ENCODE results near the gene ARIH2. TPM values are rescaled to one million over a fixed set of nuclear protein-coding genes. Genes with fewer than 3 reads are reported as not detected.
A peak's percentile ranks its signal among the peaks of the same experiment; 100 is the strongest.

Gene ARIH2
- total and polyA plus RNA-seq, 2 experiments from 2014 or later: 76.4 to 118 TPM

- peaks cover 38% of the 10 kb centered on the region for H4K20me1 ChIP-seq (replicated peaks; ENCODE audit: insufficient read depth)
- peaks cover 96% of the 10 kb centered on the region for H3K79me2 ChIP-seq (replicated peaks; ENCODE audit: insufficient read depth)
- peaks cover 5% of the 10 kb centered on the region for H3K36me3 ChIP-seq (ENCODE audit: insufficient read depth)
- H3K4me1 Mint-ChIP-seq: no peaks in the 10 kb centered on the region
- no peaks in the 10 kb centered on the region for H3K9me2 ChIP-seq (ENCODE audit: insufficient read depth)
- no peak overlapping the region for H3K27ac ChIP-seq (ENCODE audit: low read depth)
- no peak overlapping the region for H3K4me3 ChIP-seq
- H2AFZ ChIP-seq: no peak overlapping the region
- TF ChIP-seq CREB1 (CRISPR knock-in tag; IDR thresholded peaks at IDR 0.05; ENCODE audit: low read depth): no peak
- no peak for TF ChIP-seq POLR2AphosphoS5 (IDR thresholded peaks at IDR 0.05; ENCODE audit: low read depth)
- TF ChIP-seq, protein P1, sequence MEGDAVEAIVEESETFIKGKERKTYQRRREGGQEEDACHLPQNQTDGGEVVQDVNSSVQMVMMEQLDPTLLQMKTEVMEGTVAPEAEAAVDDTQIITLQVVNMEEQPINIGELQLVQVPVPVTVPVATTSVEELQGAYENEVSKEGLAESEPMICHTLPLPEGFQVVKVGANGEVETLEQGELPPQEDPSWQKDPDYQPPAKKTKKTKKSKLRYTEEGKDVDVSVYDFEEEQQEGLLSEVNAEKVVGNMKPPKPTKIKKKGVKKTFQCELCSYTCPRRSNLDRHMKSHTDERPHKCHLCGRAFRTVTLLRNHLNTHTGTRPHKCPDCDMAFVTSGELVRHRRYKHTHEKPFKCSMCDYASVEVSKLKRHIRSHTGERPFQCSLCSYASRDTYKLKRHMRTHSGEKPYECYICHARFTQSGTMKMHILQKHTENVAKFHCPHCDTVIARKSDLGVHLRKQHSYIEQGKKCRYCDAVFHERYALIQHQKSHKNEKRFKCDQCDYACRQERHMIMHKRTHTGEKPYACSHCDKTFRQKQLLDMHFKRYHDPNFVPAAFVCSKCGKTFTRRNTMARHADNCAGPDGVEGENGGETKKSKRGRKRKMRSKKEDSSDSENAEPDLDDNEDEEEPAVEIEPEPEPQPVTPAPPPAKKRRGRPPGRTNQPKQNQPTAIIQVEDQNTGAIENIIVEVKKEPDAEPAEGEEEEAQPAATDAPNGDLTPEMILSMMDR (conservative IDR thresholded peaks at IDR 0.05; ENCODE audit: low read depth in 2 of 2): no peak
- TF ChIP-seq NANOG (IDR thresholded peaks at IDR 0.05; ENCODE audit: borderline replicate concordance): no peak
- TF ChIP-seq EZH2phosphoT487 (IDR thresholded peaks at IDR 0.05; ENCODE audit: unreplicated experiment): no peak
- TF ChIP-seq, protein P2, sequence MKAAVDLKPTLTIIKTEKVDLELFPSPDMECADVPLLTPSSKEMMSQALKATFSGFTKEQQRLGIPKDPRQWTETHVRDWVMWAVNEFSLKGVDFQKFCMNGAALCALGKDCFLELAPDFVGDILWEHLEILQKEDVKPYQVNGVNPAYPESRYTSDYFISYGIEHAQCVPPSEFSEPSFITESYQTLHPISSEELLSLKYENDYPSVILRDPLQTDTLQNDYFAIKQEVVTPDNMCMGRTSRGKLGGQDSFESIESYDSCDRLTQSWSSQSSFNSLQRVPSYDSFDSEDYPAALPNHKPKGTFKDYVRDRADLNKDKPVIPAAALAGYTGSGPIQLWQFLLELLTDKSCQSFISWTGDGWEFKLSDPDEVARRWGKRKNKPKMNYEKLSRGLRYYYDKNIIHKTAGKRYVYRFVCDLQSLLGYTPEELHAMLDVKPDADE (IDR thresholded peaks at IDR 0.05): no peak
- TF ChIP-seq ZNF114 (CRISPR knock-in tag; IDR thresholded peaks at IDR 0.05): no peak
- TF ChIP-seq, protein P3, sequence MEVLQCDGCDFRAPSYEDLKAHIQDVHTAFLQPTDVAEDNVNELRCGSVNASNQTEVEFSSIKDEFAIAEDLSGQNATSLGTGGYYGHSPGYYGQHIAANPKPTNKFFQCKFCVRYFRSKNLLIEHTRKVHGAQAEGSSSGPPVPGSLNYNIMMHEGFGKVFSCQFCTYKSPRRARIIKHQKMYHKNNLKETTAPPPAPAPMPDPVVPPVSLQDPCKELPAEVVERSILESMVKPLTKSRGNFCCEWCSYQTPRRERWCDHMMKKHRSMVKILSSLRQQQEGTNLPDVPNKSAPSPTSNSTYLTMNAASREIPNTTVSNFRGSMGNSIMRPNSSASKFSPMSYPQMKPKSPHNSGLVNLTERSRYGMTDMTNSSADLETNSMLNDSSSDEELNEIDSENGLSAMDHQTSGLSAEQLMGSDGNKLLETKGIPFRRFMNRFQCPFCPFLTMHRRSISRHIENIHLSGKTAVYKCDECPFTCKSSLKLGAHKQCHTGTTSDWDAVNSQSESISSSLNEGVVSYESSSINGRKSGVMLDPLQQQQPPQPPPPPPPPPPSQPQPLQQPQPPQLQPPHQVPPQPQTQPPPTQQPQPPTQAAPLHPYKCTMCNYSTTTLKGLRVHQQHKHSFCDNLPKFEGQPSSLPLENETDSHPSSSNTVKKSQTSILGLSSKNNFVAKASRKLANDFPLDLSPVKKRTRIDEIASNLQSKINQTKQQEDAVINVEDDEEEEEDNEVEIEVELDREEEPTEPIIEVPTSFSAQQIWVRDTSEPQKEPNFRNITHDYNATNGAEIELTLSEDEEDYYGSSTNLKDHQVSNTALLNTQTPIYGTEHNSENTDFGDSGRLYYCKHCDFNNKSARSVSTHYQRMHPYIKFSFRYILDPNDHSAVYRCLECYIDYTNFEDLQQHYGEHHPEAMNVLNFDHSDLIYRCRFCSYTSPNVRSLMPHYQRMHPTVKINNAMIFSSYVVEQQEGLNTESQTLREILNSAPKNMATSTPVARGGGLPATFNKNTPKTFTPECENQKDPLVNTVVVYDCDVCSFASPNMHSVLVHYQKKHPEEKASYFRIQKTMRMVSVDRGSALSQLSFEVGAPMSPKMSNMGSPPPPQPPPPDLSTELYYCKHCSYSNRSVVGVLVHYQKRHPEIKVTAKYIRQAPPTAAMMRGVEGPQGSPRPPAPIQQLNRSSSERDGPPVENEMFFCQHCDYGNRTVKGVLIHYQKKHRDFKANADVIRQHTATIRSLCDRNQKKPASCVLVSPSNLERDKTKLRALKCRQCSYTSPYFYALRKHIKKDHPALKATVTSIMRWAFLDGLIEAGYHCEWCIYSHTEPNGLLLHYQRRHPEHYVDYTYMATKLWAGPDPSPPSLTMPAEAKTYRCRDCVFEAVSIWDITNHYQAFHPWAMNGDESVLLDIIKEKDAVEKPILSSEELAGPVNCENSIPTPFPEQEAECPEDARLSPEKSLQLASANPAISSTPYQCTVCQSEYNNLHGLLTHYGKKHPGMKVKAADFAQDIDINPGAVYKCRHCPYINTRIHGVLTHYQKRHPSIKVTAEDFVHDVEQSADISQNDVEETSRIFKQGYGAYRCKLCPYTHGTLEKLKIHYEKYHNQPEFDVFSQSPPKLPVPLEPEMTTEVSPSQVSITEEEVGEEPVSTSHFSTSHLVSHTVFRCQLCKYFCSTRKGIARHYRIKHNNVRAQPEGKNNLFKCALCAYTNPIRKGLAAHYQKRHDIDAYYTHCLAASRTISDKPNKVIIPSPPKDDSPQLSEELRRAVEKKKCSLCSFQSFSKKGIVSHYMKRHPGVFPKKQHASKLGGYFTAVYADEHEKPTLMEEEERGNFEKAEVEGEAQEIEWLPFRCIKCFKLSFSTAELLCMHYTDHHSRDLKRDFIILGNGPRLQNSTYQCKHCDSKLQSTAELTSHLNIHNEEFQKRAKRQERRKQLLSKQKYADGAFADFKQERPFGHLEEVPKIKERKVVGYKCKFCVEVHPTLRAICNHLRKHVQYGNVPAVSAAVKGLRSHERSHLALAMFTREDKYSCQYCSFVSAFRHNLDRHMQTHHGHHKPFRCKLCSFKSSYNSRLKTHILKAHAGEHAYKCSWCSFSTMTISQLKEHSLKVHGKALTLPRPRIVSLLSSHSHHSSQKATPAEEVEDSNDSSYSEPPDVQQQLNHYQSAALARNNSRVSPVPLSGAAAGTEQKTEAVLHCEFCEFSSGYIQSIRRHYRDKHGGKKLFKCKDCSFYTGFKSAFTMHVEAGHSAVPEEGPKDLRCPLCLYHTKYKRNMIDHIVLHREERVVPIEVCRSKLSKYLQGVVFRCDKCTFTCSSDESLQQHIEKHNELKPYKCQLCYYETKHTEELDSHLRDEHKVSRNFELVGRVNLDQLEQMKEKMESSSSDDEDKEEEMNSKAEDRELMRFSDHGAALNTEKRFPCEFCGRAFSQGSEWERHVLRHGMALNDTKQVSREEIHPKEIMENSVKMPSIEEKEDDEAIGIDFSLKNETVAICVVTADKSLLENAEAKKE (CRISPR knock-in tag; IDR thresholded peaks at IDR 0.05): no peak
- no peak for TF ChIP-seq ZNF331 (CRISPR knock-in tag; IDR thresholded peaks at IDR 0.05; ENCODE audit: low read depth)
- TF ChIP-seq REST (IDR thresholded peaks at IDR 0.05; ENCODE audit: unreplicated experiment): no peak
- no peak for TF ChIP-seq EZH2 (IDR thresholded peaks at IDR 0.05; ENCODE audit: low read depth, unreplicated experiment)
- no peak for TF ChIP-seq STAT1 (IDR thresholded peaks at IDR 0.05; ENCODE audit: unreplicated experiment)
- TF ChIP-seq JUNB (IDR thresholded peaks at IDR 0.05; ENCODE audit: unreplicated experiment): no peak
- ATAC-seq: no peak
- H3K36me3 Mint-ChIP-seq (ENCODE audit: low read depth): peaks cover 64% of the 10 kb centered on the region
- peak overlapping the region; percentile 26 for H3K27ac Mint-ChIP-seq
- no peaks in the 10 kb centered on the region for H3K4me1 ChIP-seq (ENCODE audit: insufficient read depth)
- DNase-seq (ENCODE audit: low spot score): no peak
- peaks cover 2% of the 10 kb centered on the region for H3K27me3 Mint-ChIP-seq (ENCODE audit: insufficient read depth, low read depth, poor library complexity)
- H3K9me3 Mint-ChIP-seq: no peaks in the 10 kb centered on the region; the same call in 2 of the 3 replicates
- no peak overlapping the region for H3K4me2 ChIP-seq
- H3F3A ChIP-seq (replicated peaks; ENCODE audit: low read depth): 0 out of 2 replicates have a peak, but pooled peaks cover 6% of the 10 kb centered on the region
- H3K27me3 ChIP-seq (ENCODE audit: insufficient read depth): no peaks in the 10 kb centered on the region
- H3K4me3 Mint-ChIP-seq: no peak overlapping the region
Measured at GRCh38 chr3:48935530-48935929, 16.9 kb downstream of the ARIH2 start.
